PC-9 (cell line): ENCODE results near the gene CDC42BPB. TPM values are rescaled to one million over a fixed set of nuclear protein-coding genes. Genes with fewer than 3 reads are reported as not detected.

ENCODE experiments used
- BruUV-seq: library from RNA; stranded (reverse); fragments of 400-500 nt; replicated peaks from 2 replicates; lab custom pipeline; 2021; lab: Mats Ljungman, UMichigan
- CTCF ChIA-PET: fragments of 300-600 bp; sonication (Branson Sonifier 250); formaldehyde crosslinking; loops from one replicate; lab custom pipeline; 2022; ENCODE audit warnings: antibody characterized with exemption; lab: Charles Lee
- POLR2A ChIA-PET: fragments of 300-600 bp; sonication (Branson Sonifier 250); formaldehyde crosslinking; loops from one replicate; lab custom pipeline; 2022; ENCODE audit warnings: antibody characterized with exemption; ENCODE audit not compliant: unreplicated experiment; lab: Charles Lee
- DNase-seq, 2 experiments: peaks; one replicate each; pipeline versions ENCODE4 v3.0.0 to v3.0.0-alpha.2; 2015 to 2022; ENCODE audit warnings: mixed read lengths in 1 of 2
- H2AFZ ChIP-seq: fragments of 200-600 bp; sonication (generic); 2 replicates; pipeline ENCODE4 v1.8.1; 2017; ENCODE audit warnings: antibody characterized with exemption
- H3F3A ChIP-seq: fragments of 200-600 bp; sonication (generic); 2 replicates; pipeline ENCODE4 v1.8.1; 2017; ENCODE audit warnings: antibody characterized with exemption, mild to moderate bottlenecking, low read depth; ENCODE audit not compliant: insufficient read depth
- H3K27ac ChIP-seq: fragments of 200-600 bp; sonication (generic); 2 replicates; pipeline ENCODE4 v1.6.1; 2016; ENCODE audit warnings: mixed run types
- H3K27me3 ChIP-seq: fragments of 200-600 bp; sonication (generic); 2 replicates; pipeline ENCODE4 v1.6.1; 2016; ENCODE audit warnings: low read depth, mixed run types; ENCODE audit not compliant: insufficient read depth
- H3K36me3 ChIP-seq: fragments of 200-600 bp; sonication (generic); 2 replicates; pipeline ENCODE4 v1.6.1; 2016; ENCODE audit warnings: low read depth, mixed run types
- H3K4me1 ChIP-seq: fragments of 200-600 bp; sonication (generic); replicated peaks from 2 replicates; pipeline ENCODE4 v1.6.1; 2016; ENCODE audit warnings: mixed run types; ENCODE audit not compliant: insufficient read depth
- H3K4me2 ChIP-seq: fragments of 200-600 bp; sonication (generic); 2 replicates; pipeline ENCODE4 v1.6.1; 2017; ENCODE audit warnings: mixed run types
- H3K4me3 ChIP-seq: fragments of 200-600 bp; sonication (generic); 2 replicates; pipeline ENCODE4 v1.6.1; 2016; ENCODE audit warnings: mixed run types
- H3K79me2 ChIP-seq: fragments of 200-600 bp; sonication (generic); 2 replicates; pipeline ENCODE4 v1.6.1; 2017; ENCODE audit warnings: low read depth, mixed run types
- H3K9me2 ChIP-seq: fragments of 200-600 bp; sonication (generic); 2 replicates; pipeline ENCODE4 v1.8.1; 2017; ENCODE audit warnings: mild to moderate bottlenecking; ENCODE audit not compliant: insufficient read depth
- H3K9me3 ChIP-seq: fragments of 200-600 bp; sonication (generic); 2 replicates; pipeline ENCODE4 v1.8.1; 2016; ENCODE audit warnings: low read depth; ENCODE audit not compliant: insufficient read depth
- H4K20me1 ChIP-seq: fragments of 200-600 bp; sonication (generic); 2 replicates; pipeline ENCODE4 v1.8.1; 2017; ENCODE audit not compliant: insufficient read depth
- EZH2 ChIP-seq: fragments of 200-600 bp; sonication (generic); IDR thresholded peaks from 2 replicates; pipeline ENCODE4 v1.8.0; 2017; ENCODE audit warnings: antibody characterized with exemption, low read depth
- intact Hi-C: fragments of 100-400 bp; cut with micrococcal nuclease; formaldehyde crosslinking; loops from one replicate; pipeline ENCODE4 v1.10.0; 2022; ENCODE audit not compliant: unreplicated experiment
- total RNA-seq: library from RNA; stranded (reverse); gene quantifications from 2 replicates; pipeline ENCODE4 v1.2.3, GENCODE V29; 2021
- TF ChIP-seq, protein P1 (sequence below): fragments of 200-600 bp; sonication (generic); conservative IDR thresholded peaks from 2 replicates; pipeline ENCODE4 v1.6.1; 2017; ENCODE audit warnings: mixed run types, antibody characterized with exemption, mild to moderate bottlenecking, moderate library complexity

The CDC42BPB gene
- total RNA-seq, 1 experiment from 2014 or later = 203 TPM

DNA sequence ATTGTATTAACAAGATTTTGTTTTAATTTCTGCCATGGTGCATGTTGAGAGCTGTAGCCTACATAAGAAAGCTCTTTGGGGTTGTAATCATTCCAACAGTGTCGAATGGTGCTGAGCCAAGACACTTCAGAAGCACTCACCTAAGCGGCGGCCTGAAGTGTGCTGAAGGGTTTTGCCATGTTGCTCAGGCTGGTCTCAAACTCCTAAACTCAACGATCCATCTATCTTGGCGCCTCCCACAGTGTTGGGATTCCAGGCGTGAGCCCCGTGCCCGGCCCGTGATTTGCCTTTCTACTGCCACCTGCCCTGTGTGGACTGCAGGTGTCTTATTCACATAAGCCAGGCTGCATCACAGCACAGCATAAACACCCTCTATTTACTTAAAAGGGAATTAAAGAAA is 86.0 kb downstream of the CDC42BPB start:
- no peaks in the 10 kb centered on the region for H3K27me3 ChIP-seq
- H3K36me3 ChIP-seq = peaks cover 65% of the 10 kb centered on the region
- BruUV-seq = no TSS peak
- H3K4me2 ChIP-seq = no peak overlapping the region
- no peak overlapping the region for H3K4me3 ChIP-seq
- no peak overlapping the region for H3K27ac ChIP-seq
- peaks cover 6% of the 10 kb centered on the region; the same call in 1 of the 2 replicates for H4K20me1 ChIP-seq
- H3K4me1 ChIP-seq = no peaks in the 10 kb centered on the region
- H3K79me2 ChIP-seq = no peaks in the 10 kb centered on the region
- no peak overlapping the region for H2AFZ ChIP-seq
- POLR2A ChIA-PET = interaction anchor here (0.6 kb wide), 1 partner anchor 96 kb away, joined by 6 read pairs; no protein-coding TSS in a partner anchor
- no peak for TF ChIP-seq EZH2
- TF ChIP-seq, protein P1, sequence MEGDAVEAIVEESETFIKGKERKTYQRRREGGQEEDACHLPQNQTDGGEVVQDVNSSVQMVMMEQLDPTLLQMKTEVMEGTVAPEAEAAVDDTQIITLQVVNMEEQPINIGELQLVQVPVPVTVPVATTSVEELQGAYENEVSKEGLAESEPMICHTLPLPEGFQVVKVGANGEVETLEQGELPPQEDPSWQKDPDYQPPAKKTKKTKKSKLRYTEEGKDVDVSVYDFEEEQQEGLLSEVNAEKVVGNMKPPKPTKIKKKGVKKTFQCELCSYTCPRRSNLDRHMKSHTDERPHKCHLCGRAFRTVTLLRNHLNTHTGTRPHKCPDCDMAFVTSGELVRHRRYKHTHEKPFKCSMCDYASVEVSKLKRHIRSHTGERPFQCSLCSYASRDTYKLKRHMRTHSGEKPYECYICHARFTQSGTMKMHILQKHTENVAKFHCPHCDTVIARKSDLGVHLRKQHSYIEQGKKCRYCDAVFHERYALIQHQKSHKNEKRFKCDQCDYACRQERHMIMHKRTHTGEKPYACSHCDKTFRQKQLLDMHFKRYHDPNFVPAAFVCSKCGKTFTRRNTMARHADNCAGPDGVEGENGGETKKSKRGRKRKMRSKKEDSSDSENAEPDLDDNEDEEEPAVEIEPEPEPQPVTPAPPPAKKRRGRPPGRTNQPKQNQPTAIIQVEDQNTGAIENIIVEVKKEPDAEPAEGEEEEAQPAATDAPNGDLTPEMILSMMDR = no peak
- H3K9me3 ChIP-seq = no peaks in the 10 kb centered on the region
- H3F3A ChIP-seq = peaks cover 39% of the 10 kb centered on the region; the same call in 1 of the 2 replicates
- no peak for DNase-seq
- H3K9me2 ChIP-seq = no peaks in the 10 kb centered on the region
- intact Hi-C loops = loop anchor here (5.0 kb wide), 1 partner anchor 326 kb away; no protein-coding TSS in a partner anchor
- CTCF ChIA-PET = interaction anchor here (0.5 to 0.7 kb wide), 4 partner anchors 72 to 428 kb away, joined by 3 read pairs; no protein-coding TSS in a partner anchor

DNA sequence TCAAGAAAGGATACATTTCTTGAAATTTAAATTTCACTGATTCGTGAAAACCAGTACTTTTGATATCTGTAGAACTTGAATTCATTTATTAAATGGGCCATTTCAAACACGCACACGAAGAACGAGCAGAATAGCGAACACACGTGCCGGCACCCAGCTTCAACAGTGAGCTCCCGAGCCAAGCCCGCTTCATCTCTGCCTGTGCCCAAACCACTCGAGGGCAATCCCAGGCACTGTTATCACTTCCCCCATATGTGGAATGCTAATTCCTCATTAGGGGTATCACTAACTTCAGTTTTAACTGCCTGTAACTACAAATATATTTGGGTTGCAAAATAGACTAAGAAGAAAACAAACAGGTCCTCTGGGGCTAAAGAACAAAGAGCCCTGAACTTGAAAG is 86.9 kb downstream of the CDC42BPB start:
- H3K27me3 ChIP-seq = no peaks in the 10 kb centered on the region
- ChIA-PET POLR2A (interaction anchor here (0.6 kb wide), 1 partner anchor 97 kb away, joined by 6 read pairs; no protein-coding TSS in a partner anchor), CTCF (no interaction called here)
- no TSS peak for BruUV-seq
- H3K27ac ChIP-seq = no peak overlapping the region
- DNase-seq = no peak
- no peaks in the 10 kb centered on the region for H3K9me2 ChIP-seq
- H3K4me3 ChIP-seq = no peak overlapping the region
- H2AFZ ChIP-seq = no peak overlapping the region
- H4K20me1 ChIP-seq = peaks cover 6% of the 10 kb centered on the region; the same call in 1 of the 2 replicates
- no peak for TF ChIP-seq EZH2
- TF ChIP-seq, protein P1 = no peak
- H3F3A ChIP-seq = peaks cover 37% of the 10 kb centered on the region; the same call in 1 of the 2 replicates
- no peaks in the 10 kb centered on the region for H3K4me1 ChIP-seq
- no peak overlapping the region for H3K4me2 ChIP-seq
- H3K9me3 ChIP-seq = no peaks in the 10 kb centered on the region
- H3K79me2 ChIP-seq = no peaks in the 10 kb centered on the region
- H3K36me3 ChIP-seq = peaks cover 67% of the 10 kb centered on the region
- intact Hi-C loops = loop anchor here (5.0 kb wide), 1 partner anchor 327 kb away; no protein-coding TSS in a partner anchor

DNA sequence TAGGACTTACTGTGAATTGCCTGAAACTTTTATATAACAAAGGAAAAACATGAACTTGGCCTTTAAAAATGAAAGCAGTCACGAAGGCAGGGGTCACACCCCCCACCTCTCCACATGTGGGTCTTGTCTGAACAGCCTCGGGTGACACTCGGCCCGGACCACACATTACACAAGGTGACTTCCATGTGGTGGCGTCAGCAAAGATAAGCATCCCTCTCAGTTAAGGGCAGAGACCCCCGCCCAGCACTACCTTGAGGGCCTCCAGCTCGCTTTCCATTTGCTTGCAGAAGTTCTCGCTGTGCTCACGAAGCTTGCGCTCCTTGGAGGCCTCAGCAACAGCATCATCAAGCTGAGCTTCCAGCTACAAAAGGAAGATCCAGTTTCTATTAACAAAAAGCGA is 87.4 kb downstream of the CDC42BPB start:
- no peak for DNase-seq
- Histone ChIP-seq H3K27me3 (no peaks in the 10 kb centered on the region), H3K4me3 (no peak overlapping the region), H4K20me1 (peaks cover 6% of the 10 kb centered on the region; the same call in 1 of the 2 replicates), H3K36me3 (peaks cover 68% of the 10 kb centered on the region), H3K9me3 (no peaks in the 10 kb centered on the region), H3K4me1 (no peaks in the 10 kb centered on the region), H3K9me2 (no peaks in the 10 kb centered on the region), H3K4me2 (no peak overlapping the region), H3F3A (peaks cover 35% of the 10 kb centered on the region; the same call in 1 of the 2 replicates), H3K27ac (no peak overlapping the region), H2AFZ (no peak overlapping the region), H3K79me2 (no peaks in the 10 kb centered on the region)
- ChIA-PET CTCF (no interaction called here), POLR2A (no interaction called here)
- BruUV-seq = no TSS peak
- TF ChIP-seq, protein P1 = no peak
- TF ChIP-seq EZH2 = no peak
- intact Hi-C loops = loop anchor here (5.0 kb wide), 1 partner anchor 327 kb away; no protein-coding TSS in a partner anchor
